ENCODE data around the gene MIGA2. TPM values are rescaled to one million over a fixed set of nuclear protein-coding genes. Genes with fewer than 3 reads are reported as not detected.
"Not testable (repeated sequence)": the region's sequence is repeated elsewhere in the genome, so short reads cannot be mapped to it uniquely, and the experiment has no call there.

MIGA2 gene
- total and polyA plus RNA-seq, 9 of the 15 experiments (the other 6 are each of a cell fraction or from before 2014, with no cell fraction given) = 0.15 to 54.1 (median 18.0) TPM

- Histone ChIP-seq H3K9me3 (replicated peaks; ENCODE audit: control insufficient read depth, insufficient read depth, low read depth, low read length) (no peaks in the 10 kb centered on the region), H3K79me2 (ENCODE audit: control insufficient read depth, insufficient read depth, low read length) (no peaks in the 10 kb centered on the region), H3K9ac (ENCODE audit: insufficient read depth in 1 of 2, low read depth in 2 of 2, low read length in 2 of 2) (peak overlapping the region in 1 of 2 experiments; percentile 31; a peak in 1 of 4 replicates), H3K36me3 (ENCODE audit: control insufficient read depth, insufficient read depth, low read length) (peaks cover 87% of the 10 kb centered on the region), H2AFZ (ENCODE audit: low read depth, low read length) (no peak overlapping the region), H3K4me2 (ENCODE audit: insufficient read depth, low read length) (no peak overlapping the region), H4K20me1 (replicated peaks; ENCODE audit: control insufficient read depth, insufficient read depth, low read length) (peaks cover 10% of the 10 kb centered on the region), H3K4me1 (replicated peaks in 1 of 2; ENCODE audit: control insufficient read depth in 2 of 2, insufficient read depth in 2 of 2, low read length in 2 of 2) (peaks cover 0 to 10% of the 10 kb centered on the region in 2 experiments; a peak in 3 of 5 replicates), H3K9me1 (ENCODE audit: control insufficient read depth, insufficient read depth, low read length) (no peaks in the 10 kb centered on the region), H3K27ac (ENCODE audit: extremely low read depth, low read depth, low read length) (no peak overlapping the region), H3K4me3 (no peak overlapping the region), H3K27me3 (ENCODE audit: control insufficient read depth in 2 of 2, insufficient read depth in 2 of 2, low read length in 2 of 2) (no peaks in the 10 kb centered on the region)
- FAIRE-seq = no peak
- no peak for DNase-seq (ENCODE audit: extremely low read depth in 1 of 4, low spot score in 3 of 4)
- intact Hi-C loops (cut with micrococcal nuclease) = no loop called here
- ATAC-seq = no peak
- in situ Hi-C loops (cut with MboI) = no loop called here
- TF ChIP-seq ZNF324 (CRISPR knock-in tag; IDR thresholded peaks at IDR 0.05) (no peak), ZNF134 (CRISPR knock-in tag; conservative IDR thresholded peaks at IDR 0.05) (no peak), ZNF124 (CRISPR knock-in tag; IDR thresholded peaks at IDR 0.05) (no peak), POLR2G (IDR thresholded peaks at IDR 0.05; ENCODE audit: low read depth, low read length) (0 out of 2 replicates have a peak, but pooled peaks have one; percentile 45)
- WGBS (ENCODE audit: insufficient coverage, low coverage, missing lambda C conversion rate) = 94% methylated on average over 10 of the region's 10 CpGs
- CTCF ChIA-PET (ENCODE audit: low intra/inter-chr PET ratio) = no interaction called here
- POLR2A ChIA-PET = interaction anchor here (0.8 to 1.0 kb wide), 2 partner anchors 13 to 1777 kb away, joined by 6 read pairs; no protein-coding TSS in a partner anchor
- no TSS peak for BruUV-seq (replicated peaks)
Observed at GRCh38 chr9:129001504-129002325, 34.7 kb upstream of the MIGA2 start.

DNA sequence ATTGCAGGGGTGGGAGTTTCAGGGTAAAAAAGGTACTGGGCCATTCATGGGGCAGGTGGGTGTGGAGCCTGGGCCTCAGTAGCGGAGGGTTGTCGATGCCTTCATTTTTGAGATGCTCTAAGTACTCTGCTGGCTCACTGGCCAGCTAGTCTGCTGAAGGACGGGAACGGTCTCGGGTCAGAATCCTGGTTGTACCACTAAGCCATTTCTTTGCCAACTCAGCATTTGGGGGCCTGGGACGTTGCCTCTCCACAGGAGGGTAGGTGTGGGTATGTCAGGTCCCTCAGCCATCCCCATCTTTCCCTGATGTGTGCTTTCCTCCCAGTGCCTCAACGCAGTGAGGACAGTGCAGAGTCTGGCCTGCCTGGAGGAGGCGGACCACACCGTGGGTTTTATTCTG lies 33.4 kb upstream of the MIGA2 start:
- CTCF ChIA-PET (ENCODE audit: low intra/inter-chr PET ratio) = no interaction called here
- no peaks in the 10 kb centered on the region for H3K9me3 ChIP-seq (replicated peaks; ENCODE audit: control insufficient read depth, insufficient read depth, low read depth, low read length)
- 96% methylated on average over 7 of the region's 9 CpGs for WGBS (ENCODE audit: insufficient coverage, low coverage, missing lambda C conversion rate)

GRCh38 chr9:129004173-129004572 lies 32.3 kb upstream of the MIGA2 start:
- H3K9me1 ChIP-seq (ENCODE audit: control insufficient read depth, insufficient read depth, low read length); CTCF ChIA-PET (ENCODE audit: low intra/inter-chr PET ratio); intact Hi-C loops (cut with micrococcal nuclease); ATAC-seq; FAIRE-seq; H3K9ac ChIP-seq (ENCODE audit: insufficient read depth in 1 of 2, low read depth in 2 of 2, low read length in 2 of 2); H3K27me3 ChIP-seq (ENCODE audit: control insufficient read depth in 2 of 2, insufficient read depth in 2 of 2, low read length in 2 of 2); H3K4me2 ChIP-seq (ENCODE audit: insufficient read depth, low read length); H3K27ac ChIP-seq (ENCODE audit: extremely low read depth, low read depth, low read length); H3K9me3 ChIP-seq (replicated peaks; ENCODE audit: control insufficient read depth, insufficient read depth, low read depth, low read length); H3K4me3 ChIP-seq; in situ Hi-C loops (cut with MboI); BruUV-seq (replicated peaks); H2AFZ ChIP-seq (ENCODE audit: low read depth, low read length); DNase-seq (ENCODE audit: extremely low read depth in 1 of 4, low spot score in 3 of 4); H3K79me2 ChIP-seq (ENCODE audit: control insufficient read depth, insufficient read depth, low read length): not testable (repeated sequence)
- Histone ChIP-seq H4K20me1 (replicated peaks; ENCODE audit: control insufficient read depth, insufficient read depth, low read length) (peaks cover 17% of the 10 kb centered on the region), H3K36me3 (ENCODE audit: control insufficient read depth, insufficient read depth, low read length) (peaks cover 92% of the 10 kb centered on the region), H3K4me1 (replicated peaks in 1 of 2; ENCODE audit: control insufficient read depth in 2 of 2, insufficient read depth in 2 of 2, low read length in 2 of 2) (peaks cover 0 to 29% of the 10 kb centered on the region in 2 experiments; a peak in 3 of 5 replicates)
- POLR2A ChIA-PET = interaction anchor here (0.6 to 1.0 kb wide), 3 partner anchors 11 to 299 kb away, joined by 3 to 5 read pairs (median 3); no protein-coding TSS in a partner anchor
- 90% methylated on average over 2 of the region's 6 CpGs for WGBS (ENCODE audit: insufficient coverage, low coverage, missing lambda C conversion rate)

More for the DNA sequence above, 33.4 kb upstream of the MIGA2 start:
- H3K79me2 ChIP-seq (ENCODE audit: control insufficient read depth, insufficient read depth, low read length) = no peaks in the 10 kb centered on the region
- peaks cover 90% of the 10 kb centered on the region for H3K36me3 ChIP-seq (ENCODE audit: control insufficient read depth, insufficient read depth, low read length)
- H3K4me1 ChIP-seq (replicated peaks in 1 of 2; ENCODE audit: control insufficient read depth in 2 of 2, insufficient read depth in 2 of 2, low read length in 2 of 2) = peaks cover 0 to 18% of the 10 kb centered on the region in 2 experiments; a peak in 3 of 5 replicates
- intact Hi-C loops (cut with micrococcal nuclease) = no loop called here
- no peaks in the 10 kb centered on the region for H3K27me3 ChIP-seq (ENCODE audit: control insufficient read depth in 2 of 2, insufficient read depth in 2 of 2, low read length in 2 of 2)
- H3K9me1 ChIP-seq (ENCODE audit: control insufficient read depth, insufficient read depth, low read length) = no peaks in the 10 kb centered on the region
- no peak overlapping the region for H2AFZ ChIP-seq (ENCODE audit: low read depth, low read length)
- no peak for ATAC-seq
- BruUV-seq (replicated peaks) = no TSS peak
- H4K20me1 ChIP-seq (replicated peaks; ENCODE audit: control insufficient read depth, insufficient read depth, low read length) = peaks cover 17% of the 10 kb centered on the region
- no peak overlapping the region for H3K27ac ChIP-seq (ENCODE audit: extremely low read depth, low read depth, low read length)
- no peak for DNase-seq (ENCODE audit: extremely low read depth in 1 of 4, low spot score in 3 of 4)
- FAIRE-seq = no peak
- POLR2A ChIA-PET = interaction anchor here (0.6 to 1.2 kb wide), 4 partner anchors 10 to 1778 kb away, joined by 3 to 6 read pairs (median 4); partner anchors contain the start of gene MIGA2
- in situ Hi-C loops (cut with MboI) = no loop called here
- H3K4me2 ChIP-seq (ENCODE audit: insufficient read depth, low read length) = no peak overlapping the region
- TF ChIP-seq ZNF766 (CRISPR knock-in tag; conservative IDR thresholded peaks at IDR 0.05) = no peak
- no peak for TF ChIP-seq MCM5 (IDR thresholded peaks at IDR 0.05; ENCODE audit: low read depth)
- TF ChIP-seq HNRNPK (IDR thresholded peaks at IDR 0.05; ENCODE audit: low read depth, low read length, poor library complexity, severe bottlenecking) = no peak
- peak; percentile 38; the same call in 1 of the 2 replicates for TF ChIP-seq ZNF316 (IDR thresholded peaks at IDR 0.05)
- no peak for TF ChIP-seq PML (IDR thresholded peaks at IDR 0.05; ENCODE audit: low read length)
- H3K9ac ChIP-seq (ENCODE audit: insufficient read depth in 1 of 2, low read depth in 2 of 2, low read length in 2 of 2) = no peak overlapping the region
- no peak overlapping the region for H3K4me3 ChIP-seq
